HEK293T (cell line): ENCODE measurements around the gene HTT-AS.

Source experiments
- BHLHE40 ChIP-seq: fragments of 450-650 bp; IDR thresholded peaks from 2 replicates; pipeline ENCODE4 v1.6.1; 2016; ENCODE audit warnings: mild to moderate bottlenecking, moderate library complexity, borderline replicate concordance
- FOXM1 ChIP-seq: fragments of 450-650 bp; IDR thresholded peaks from 2 replicates; pipeline ENCODE4 v1.6.1; 2017; ENCODE audit warnings: mild to moderate bottlenecking, borderline replicate concordance
- NFRKB ChIP-seq: fragments of 450-650 bp; IDR thresholded peaks from 2 replicates; pipeline ENCODE4 v1.6.1; 2016; ENCODE audit warnings: mild to moderate bottlenecking, moderate library complexity
- TARDBP ChIP-seq: fragments of 450-650 bp; IDR thresholded peaks from 2 replicates; pipeline ENCODE4 v1.6.1; 2016

DNA sequence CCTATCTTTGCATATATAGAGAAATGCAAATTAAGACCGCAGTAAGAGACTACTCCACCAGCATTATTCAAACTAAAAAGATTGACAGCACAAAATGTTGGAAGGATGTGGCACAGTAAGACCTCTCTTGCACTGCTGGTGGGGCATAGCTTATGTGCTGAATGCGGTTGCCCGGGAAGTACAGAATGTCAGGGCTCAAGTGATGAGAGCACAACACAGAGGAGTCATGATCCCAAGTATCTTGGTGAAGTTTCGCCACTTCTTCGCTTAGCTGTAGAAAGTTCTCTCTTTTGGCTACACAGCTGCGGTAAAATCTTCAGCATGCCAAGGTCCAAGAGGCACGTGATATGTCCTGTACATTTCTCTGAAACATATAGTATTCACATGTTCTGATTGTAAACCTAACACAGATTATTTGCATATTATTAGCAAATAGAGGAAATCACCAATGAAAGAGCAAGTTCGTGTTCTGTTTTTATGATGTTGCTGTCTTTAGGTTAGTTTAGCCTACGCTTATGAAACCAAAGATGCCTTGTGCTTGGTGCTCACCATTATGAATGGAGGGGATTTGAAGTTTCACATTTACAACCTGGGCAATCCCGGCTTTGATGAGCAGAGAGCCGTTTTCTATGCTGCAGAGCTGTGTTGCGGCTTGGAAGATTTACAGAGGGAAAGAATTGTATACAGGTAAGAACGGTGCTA, 55.0 kb downstream of the HTT-AS start:
- no peak for TF ChIP-seq TARDBP
- TF ChIP-seq NFRKB: no peak
- TF ChIP-seq FOXM1: no peak
- no peak for TF ChIP-seq BHLHE40
